HepG2 (cell line): Measurements from ENCODE around the gene DHRS4L2. TPM values are rescaled to one million over a fixed set of nuclear protein-coding genes. Genes with fewer than 3 reads are reported as not detected.

Experiments used
- ARNT2 ChIP-seq: sonication (generic); formaldehyde crosslinking; IDR thresholded peaks from 2 replicates; pipeline ENCODE4 v1.8.0; 2022; ENCODE audit warnings: mild to moderate bottlenecking, low read depth, missing genetic modification reagents, moderate library complexity
- ATF7 ChIP-seq, 2 experiments: fragments of 450-650 bp in 1 of 2; sonication (generic) in 1 of 2; formaldehyde crosslinking in 1 of 2; IDR thresholded peaks; 2 replicates each; pipeline versions ENCODE4 v1.4.0 to v1.6.1; 2016 to 2020; ENCODE audit warnings: antibody characterized with exemption in 1 of 2, mild to moderate bottlenecking in 1 of 2, missing genetic modification reagents in 1 of 2
- MATR3 ChIP-seq: sonication (generic); formaldehyde crosslinking; IDR thresholded peaks from 2 replicates; pipeline ENCODE4 v1.4.0; 2020; ENCODE audit warnings: missing genetic modification reagents
- MLLT10 ChIP-seq: sonication (generic); formaldehyde crosslinking; IDR thresholded peaks from 2 replicates; pipeline ENCODE4 v1.4.0; 2020; ENCODE audit warnings: missing genetic modification reagents
- NKX3-1 ChIP-seq: sonication (generic); formaldehyde crosslinking; IDR thresholded peaks from 2 replicates; pipeline ENCODE4 v1.5.0; 2020; ENCODE audit warnings: missing genetic modification reagents
- RXRA ChIP-seq: sonication (generic); formaldehyde crosslinking; IDR thresholded peaks from 2 replicates; pipeline ENCODE4 v1.5.1; 2020; ENCODE audit warnings: missing genetic modification reagents
- SYNCRIP ChIP-seq: fragments of 200-400 bp; formaldehyde crosslinking; IDR thresholded peaks from 2 replicates; pipeline ENCODE4 v1.6.1; 2018; ENCODE audit warnings: mild to moderate bottlenecking, low read depth, low read length; ENCODE audit not compliant: insufficient read depth
- WIZ ChIP-seq: sonication (generic); formaldehyde crosslinking; IDR thresholded peaks from 2 replicates; pipeline ENCODE4 v1.5.1; 2020; ENCODE audit warnings: mild to moderate bottlenecking, missing genetic modification reagents
- ZNF343 ChIP-seq: sonication (generic); formaldehyde crosslinking; IDR thresholded peaks from 2 replicates; pipeline ENCODE4 v1.4.0; 2020; ENCODE audit warnings: mild to moderate bottlenecking, missing genetic modification reagents
- polyA plus RNA-seq, 8 experiments: library from polyadenylated mRNA; depleted of rRNA in 3 of 8; stranded (reverse) in 7 of 8; unstranded in 1 of 8; fragments of >200 nt; fragmentation: Illumina TruSeq in 4 of 8; extraction: Trizol in 4 of 8; gene quantifications; 2 replicates each; pipeline versions ENCODE4 v1.2.1 to v1.2.3, GENCODE V29; 2011 to 2016; ENCODE audit warnings: low read depth in 4 of 8, missing spikeins in 1 of 8, mixed read lengths in 1 of 8; ENCODE audit not compliant: insufficient read depth in 1 of 8
- total RNA-seq, 5 experiments: library from RNA; depleted of rRNA; stranded (reverse); fragments of >200 nt; fragmentation: Illumina TruSeq; extraction: Trizol; gene quantifications; 2 replicates each; pipeline ENCODE4 v1.2.3, GENCODE V29; 2016; ENCODE audit warnings: low read depth in 1 of 5
- TF ChIP-seq, protein P1 (sequence below): sonication (generic); formaldehyde crosslinking; IDR thresholded peaks from 2 replicates; pipeline ENCODE4 v1.9.0; 2021; ENCODE audit warnings: missing genetic modification reagents, mild to moderate bottlenecking, borderline replicate concordance
- TF ChIP-seq, protein P2 (sequence below): IDR thresholded peaks from 2 replicates; pipeline ENCODE4 v1.4.0; 2020; ENCODE audit warnings: mild to moderate bottlenecking, missing genetic modification reagents
- TF ChIP-seq, protein P3 (sequence below): sonication (generic); formaldehyde crosslinking; IDR thresholded peaks from 2 replicates; pipeline ENCODE4 v1.5.0; 2020; ENCODE audit warnings: mild to moderate bottlenecking, missing genetic modification reagents, borderline replicate concordance
- TF ChIP-seq, protein P4 (sequence below): sonication (generic); formaldehyde crosslinking; IDR thresholded peaks from 2 replicates; pipeline ENCODE4; 2020; ENCODE audit warnings: missing genetic modification reagents, mild to moderate bottlenecking, borderline replicate concordance

DHRS4L2 gene
- total and polyA plus RNA-seq, 2 of the 13 experiments (the other 11 are each of a cell fraction or from before 2014, with no cell fraction given), result 24.7 to 38.2 TPM

DNA sequence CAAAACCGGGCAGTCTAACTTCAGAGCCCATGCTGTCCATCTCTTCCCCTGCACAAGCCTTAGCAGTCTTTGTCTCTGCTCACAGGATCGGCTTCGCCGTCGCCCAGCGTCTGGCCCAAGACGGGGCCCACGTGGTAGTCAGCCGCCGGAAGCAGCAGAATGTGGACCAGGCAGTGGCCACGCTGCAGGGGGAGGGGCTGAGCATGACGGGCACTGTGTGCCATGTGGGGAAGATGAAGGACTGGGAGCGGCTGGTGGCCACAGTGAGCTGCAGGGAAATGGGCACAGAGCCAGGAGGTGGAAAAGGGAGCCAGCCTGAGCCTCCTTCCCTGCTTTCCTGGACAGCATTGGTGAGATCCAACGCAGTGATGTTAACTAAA, 48.9 kb downstream of the DHRS4L2 start (continued):
- no peak for TF ChIP-seq ARNT2 (CRISPR knock-in tag)
- TF ChIP-seq MLLT10 (CRISPR knock-in tag), result no peak
- TF ChIP-seq, protein P1, sequence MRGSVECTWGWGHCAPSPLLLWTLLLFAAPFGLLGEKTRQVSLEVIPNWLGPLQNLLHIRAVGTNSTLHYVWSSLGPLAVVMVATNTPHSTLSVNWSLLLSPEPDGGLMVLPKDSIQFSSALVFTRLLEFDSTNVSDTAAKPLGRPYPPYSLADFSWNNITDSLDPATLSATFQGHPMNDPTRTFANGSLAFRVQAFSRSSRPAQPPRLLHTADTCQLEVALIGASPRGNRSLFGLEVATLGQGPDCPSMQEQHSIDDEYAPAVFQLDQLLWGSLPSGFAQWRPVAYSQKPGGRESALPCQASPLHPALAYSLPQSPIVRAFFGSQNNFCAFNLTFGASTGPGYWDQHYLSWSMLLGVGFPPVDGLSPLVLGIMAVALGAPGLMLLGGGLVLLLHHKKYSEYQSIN (CRISPR knock-in tag), result no peak
- TF ChIP-seq, protein P2, sequence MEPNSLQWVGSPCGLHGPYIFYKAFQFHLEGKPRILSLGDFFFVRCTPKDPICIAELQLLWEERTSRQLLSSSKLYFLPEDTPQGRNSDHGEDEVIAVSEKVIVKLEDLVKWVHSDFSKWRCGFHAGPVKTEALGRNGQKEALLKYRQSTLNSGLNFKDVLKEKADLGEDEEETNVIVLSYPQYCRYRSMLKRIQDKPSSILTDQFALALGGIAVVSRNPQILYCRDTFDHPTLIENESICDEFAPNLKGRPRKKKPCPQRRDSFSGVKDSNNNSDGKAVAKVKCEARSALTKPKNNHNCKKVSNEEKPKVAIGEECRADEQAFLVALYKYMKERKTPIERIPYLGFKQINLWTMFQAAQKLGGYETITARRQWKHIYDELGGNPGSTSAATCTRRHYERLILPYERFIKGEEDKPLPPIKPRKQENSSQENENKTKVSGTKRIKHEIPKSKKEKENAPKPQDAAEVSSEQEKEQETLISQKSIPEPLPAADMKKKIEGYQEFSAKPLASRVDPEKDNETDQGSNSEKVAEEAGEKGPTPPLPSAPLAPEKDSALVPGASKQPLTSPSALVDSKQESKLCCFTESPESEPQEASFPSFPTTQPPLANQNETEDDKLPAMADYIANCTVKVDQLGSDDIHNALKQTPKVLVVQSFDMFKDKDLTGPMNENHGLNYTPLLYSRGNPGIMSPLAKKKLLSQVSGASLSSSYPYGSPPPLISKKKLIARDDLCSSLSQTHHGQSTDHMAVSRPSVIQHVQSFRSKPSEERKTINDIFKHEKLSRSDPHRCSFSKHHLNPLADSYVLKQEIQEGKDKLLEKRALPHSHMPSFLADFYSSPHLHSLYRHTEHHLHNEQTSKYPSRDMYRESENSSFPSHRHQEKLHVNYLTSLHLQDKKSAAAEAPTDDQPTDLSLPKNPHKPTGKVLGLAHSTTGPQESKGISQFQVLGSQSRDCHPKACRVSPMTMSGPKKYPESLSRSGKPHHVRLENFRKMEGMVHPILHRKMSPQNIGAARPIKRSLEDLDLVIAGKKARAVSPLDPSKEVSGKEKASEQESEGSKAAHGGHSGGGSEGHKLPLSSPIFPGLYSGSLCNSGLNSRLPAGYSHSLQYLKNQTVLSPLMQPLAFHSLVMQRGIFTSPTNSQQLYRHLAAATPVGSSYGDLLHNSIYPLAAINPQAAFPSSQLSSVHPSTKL, result no peak
- TF ChIP-seq RXRA (CRISPR knock-in tag), result peak; percentile 26; the same call in 1 of the 2 replicates
- no peak for TF ChIP-seq NKX3-1
- no peak for TF ChIP-seq ATF7 (IDR thresholded peaks at IDR 0.05)
- no peak; the same call in 1 of the 2 replicates for TF ChIP-seq ATF7 (CRISPR knock-in tag; IDR thresholded peaks at IDR 0.05)
- no peak for TF ChIP-seq WIZ
- TF ChIP-seq, protein P3, sequence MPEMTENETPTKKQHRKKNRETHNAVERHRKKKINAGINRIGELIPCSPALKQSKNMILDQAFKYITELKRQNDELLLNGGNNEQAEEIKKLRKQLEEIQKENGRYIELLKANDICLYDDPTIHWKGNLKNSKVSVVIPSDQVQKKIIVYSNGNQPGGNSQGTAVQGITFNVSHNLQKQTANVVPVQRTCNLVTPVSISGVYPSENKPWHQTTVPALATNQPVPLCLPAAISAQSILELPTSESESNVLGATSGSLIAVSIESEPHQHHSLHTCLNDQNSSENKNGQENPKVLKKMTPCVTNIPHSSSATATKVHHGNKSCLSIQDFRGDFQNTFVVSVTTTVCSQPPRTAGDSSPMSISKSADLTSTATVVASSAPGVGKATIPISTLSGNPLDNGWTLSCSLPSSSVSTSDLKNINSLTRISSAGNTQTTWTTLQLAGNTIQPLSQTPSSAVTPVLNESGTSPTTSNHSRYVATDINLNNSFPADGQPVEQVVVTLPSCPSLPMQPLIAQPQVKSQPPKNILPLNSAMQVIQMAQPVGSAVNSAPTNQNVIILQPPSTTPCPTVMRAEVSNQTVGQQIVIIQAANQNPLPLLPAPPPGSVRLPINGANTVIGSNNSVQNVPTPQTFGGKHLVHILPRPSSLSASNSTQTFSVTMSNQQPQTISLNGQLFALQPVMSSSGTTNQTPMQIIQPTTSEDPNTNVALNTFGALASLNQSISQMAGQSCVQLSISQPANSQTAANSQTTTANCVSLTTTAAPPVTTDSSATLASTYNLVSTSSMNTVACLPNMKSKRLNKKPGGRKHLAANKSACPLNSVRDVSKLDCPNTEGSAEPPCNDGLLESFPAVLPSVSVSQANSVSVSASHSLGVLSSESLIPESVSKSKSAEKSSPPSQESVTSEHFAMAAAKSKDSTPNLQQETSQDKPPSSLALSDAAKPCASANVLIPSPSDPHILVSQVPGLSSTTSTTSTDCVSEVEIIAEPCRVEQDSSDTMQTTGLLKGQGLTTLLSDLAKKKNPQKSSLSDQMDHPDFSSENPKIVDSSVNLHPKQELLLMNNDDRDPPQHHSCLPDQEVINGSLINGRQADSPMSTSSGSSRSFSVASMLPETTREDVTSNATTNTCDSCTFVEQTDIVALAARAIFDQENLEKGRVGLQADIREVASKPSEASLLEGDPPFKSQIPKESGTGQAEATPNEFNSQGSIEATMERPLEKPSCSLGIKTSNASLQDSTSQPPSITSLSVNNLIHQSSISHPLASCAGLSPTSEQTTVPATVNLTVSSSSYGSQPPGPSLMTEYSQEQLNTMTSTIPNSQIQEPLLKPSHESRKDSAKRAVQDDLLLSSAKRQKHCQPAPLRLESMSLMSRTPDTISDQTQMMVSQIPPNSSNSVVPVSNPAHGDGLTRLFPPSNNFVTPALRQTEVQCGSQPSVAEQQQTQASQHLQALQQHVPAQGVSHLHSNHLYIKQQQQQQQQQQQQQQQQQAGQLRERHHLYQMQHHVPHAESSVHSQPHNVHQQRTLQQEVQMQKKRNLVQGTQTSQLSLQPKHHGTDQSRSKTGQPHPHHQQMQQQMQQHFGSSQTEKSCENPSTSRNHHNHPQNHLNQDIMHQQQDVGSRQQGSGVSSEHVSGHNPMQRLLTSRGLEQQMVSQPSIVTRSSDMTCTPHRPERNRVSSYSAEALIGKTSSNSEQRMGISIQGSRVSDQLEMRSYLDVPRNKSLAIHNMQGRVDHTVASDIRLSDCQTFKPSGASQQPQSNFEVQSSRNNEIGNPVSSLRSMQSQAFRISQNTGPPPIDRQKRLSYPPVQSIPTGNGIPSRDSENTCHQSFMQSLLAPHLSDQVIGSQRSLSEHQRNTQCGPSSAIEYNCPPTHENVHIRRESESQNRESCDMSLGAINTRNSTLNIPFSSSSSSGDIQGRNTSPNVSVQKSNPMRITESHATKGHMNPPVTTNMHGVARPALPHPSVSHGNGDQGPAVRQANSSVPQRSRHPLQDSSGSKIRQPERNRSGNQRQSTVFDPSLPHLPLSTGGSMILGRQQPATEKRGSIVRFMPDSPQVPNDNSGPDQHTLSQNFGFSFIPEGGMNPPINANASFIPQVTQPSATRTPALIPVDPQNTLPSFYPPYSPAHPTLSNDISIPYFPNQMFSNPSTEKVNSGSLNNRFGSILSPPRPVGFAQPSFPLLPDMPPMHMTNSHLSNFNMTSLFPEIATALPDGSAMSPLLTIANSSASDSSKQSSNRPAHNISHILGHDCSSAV, result no peak
- TF ChIP-seq, protein P4, sequence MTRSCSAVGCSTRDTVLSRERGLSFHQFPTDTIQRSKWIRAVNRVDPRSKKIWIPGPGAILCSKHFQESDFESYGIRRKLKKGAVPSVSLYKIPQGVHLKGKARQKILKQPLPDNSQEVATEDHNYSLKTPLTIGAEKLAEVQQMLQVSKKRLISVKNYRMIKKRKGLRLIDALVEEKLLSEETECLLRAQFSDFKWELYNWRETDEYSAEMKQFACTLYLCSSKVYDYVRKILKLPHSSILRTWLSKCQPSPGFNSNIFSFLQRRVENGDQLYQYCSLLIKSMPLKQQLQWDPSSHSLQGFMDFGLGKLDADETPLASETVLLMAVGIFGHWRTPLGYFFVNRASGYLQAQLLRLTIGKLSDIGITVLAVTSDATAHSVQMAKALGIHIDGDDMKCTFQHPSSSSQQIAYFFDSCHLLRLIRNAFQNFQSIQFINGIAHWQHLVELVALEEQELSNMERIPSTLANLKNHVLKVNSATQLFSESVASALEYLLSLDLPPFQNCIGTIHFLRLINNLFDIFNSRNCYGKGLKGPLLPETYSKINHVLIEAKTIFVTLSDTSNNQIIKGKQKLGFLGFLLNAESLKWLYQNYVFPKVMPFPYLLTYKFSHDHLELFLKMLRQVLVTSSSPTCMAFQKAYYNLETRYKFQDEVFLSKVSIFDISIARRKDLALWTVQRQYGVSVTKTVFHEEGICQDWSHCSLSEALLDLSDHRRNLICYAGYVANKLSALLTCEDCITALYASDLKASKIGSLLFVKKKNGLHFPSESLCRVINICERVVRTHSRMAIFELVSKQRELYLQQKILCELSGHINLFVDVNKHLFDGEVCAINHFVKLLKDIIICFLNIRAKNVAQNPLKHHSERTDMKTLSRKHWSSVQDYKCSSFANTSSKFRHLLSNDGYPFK (CRISPR knock-in tag), result no peak
- TF ChIP-seq ZNF343 (CRISPR knock-in tag), result no peak
- TF ChIP-seq SYNCRIP, result no peak
- 0 out of 2 replicates have a peak, but pooled peaks have one; percentile 80 for TF ChIP-seq MATR3 (CRISPR knock-in tag)
